GM12878 (cell line): ENCODE results near the gene RAPSN. TPM values are rescaled to one million over a fixed set of nuclear protein-coding genes. Genes with fewer than 3 reads are reported as not detected.

ENCODE experiments used
- ATAC-seq: fragments of 200-7000 bp; cut with Tn5 transposase; 3 replicates; pipeline ENCODE4 v1.9.1; 2020; ENCODE audit warnings: mild to moderate bottlenecking, moderate library complexity
- BruUV-seq: library from RNA; stranded (reverse); fragments of 400-500 nt; replicated peaks from 2 replicates; lab custom pipeline; 2021; lab: Mats Ljungman, UMichigan
- CTCF ChIA-PET: fragments of 300-600 bp; sonication (Branson Sonifier 250); formaldehyde crosslinking; extraction: SDS; loops from one replicate; lab custom pipeline; 2021; ENCODE audit warnings: inconsistent platforms; lab: Yijun Ruan, JAX
- POLR2A ChIA-PET: fragments of 350-600 bp; formaldehyde crosslinking; extraction: SDS; loops from one replicate; lab custom pipeline; 2021; ENCODE audit warnings: inconsistent platforms; lab: Charles Lee
- RAD21 ChIA-PET: fragments of 300-600 bp; sonication (Branson Sonifier 250); formaldehyde crosslinking; loops from one replicate; lab custom pipeline; 2023; ENCODE audit warnings: antibody characterized with exemption; ENCODE audit not compliant: unreplicated experiment; lab: Charles Lee
- SMC1A ChIA-PET: fragments of 300-600 bp; sonication (Branson Sonifier 250); formaldehyde crosslinking; loops from one replicate; lab custom pipeline; 2023; ENCODE audit not compliant: unreplicated experiment, uncharacterized antibody; lab: Charles Lee
- DNase-seq: peaks from one replicate; pipeline ENCODE4 v3.0.0-alpha.2; 2011; ENCODE audit warnings: low read depth, low spot score
- FAIRE-seq: peaks from 3 replicates; lab custom pipeline; 2011; peaks lifted over from hg19 to GRCh38; lab: Jason Lieb, UNC
- H2AFZ ChIP-seq: 2 replicates; pipeline ENCODE4 v1.6.0; 2011; ENCODE audit warnings: low read depth, low read length, control low read depth; ENCODE audit not compliant: control insufficient read depth
- H3K27ac ChIP-seq: 2 replicates; pipeline ENCODE4 v1.5.1; 2011; ENCODE audit warnings: control low read depth; ENCODE audit not compliant: control insufficient read depth, insufficient read depth
- H3K27me3 ChIP-seq, 2 experiments: replicated peaks in 1 of 2; 2 replicates each; pipeline versions ENCODE4 v1.6.0 to v1.6.1; 2011; ENCODE audit warnings: low read length in 1 of 2; ENCODE audit not compliant: control insufficient read depth in 2 of 2, insufficient read depth in 2 of 2
- H3K36me3 ChIP-seq, 2 experiments: 2 replicates each; pipeline ENCODE4 v1.5.1; 2011; ENCODE audit warnings: low read length in 1 of 2; ENCODE audit not compliant: control insufficient read depth in 2 of 2, insufficient read depth in 2 of 2
- H3K4me1 ChIP-seq: 2 replicates; pipeline ENCODE4 v1.6.1; 2011; ENCODE audit warnings: mild to moderate bottlenecking, low read length, moderate library complexity, mixed read lengths; ENCODE audit not compliant: control insufficient read depth, insufficient read depth
- H3K4me2 ChIP-seq: 2 replicates; pipeline ENCODE4 v1.6.0; 2011; ENCODE audit warnings: control low read depth; ENCODE audit not compliant: control insufficient read depth, insufficient read depth
- H3K4me3 ChIP-seq: fragments of 200-600 bp; sonication (generic); 2 replicates; pipeline ENCODE4 v1.5.1; 2016
- H3K79me2 ChIP-seq: 2 replicates; pipeline ENCODE4 v1.6.0; 2011; ENCODE audit warnings: low read length; ENCODE audit not compliant: control insufficient read depth, insufficient read depth
- H3K9ac ChIP-seq: 2 replicates; pipeline ENCODE4 v1.8.0; 2011; ENCODE audit warnings: low read length, control low read depth, mixed read lengths; ENCODE audit not compliant: control insufficient read depth, insufficient read depth
- H3K9me3 ChIP-seq: replicated peaks from 3 replicates; pipeline ENCODE4 v1.5.1; 2011; ENCODE audit warnings: mild to moderate bottlenecking, low read length; ENCODE audit not compliant: control insufficient read depth, insufficient read depth
- H4K20me1 ChIP-seq: 2 replicates; pipeline ENCODE4 v1.6.0; 2011; ENCODE audit not compliant: control insufficient read depth, insufficient read depth
- ASH2L ChIP-seq: fragments of 300-600, 200-600 bp; sonication (generic); IDR thresholded peaks from 2 replicates; pipeline ENCODE4 v1.6.1; 2017; ENCODE audit warnings: low read depth, mild to moderate bottlenecking, borderline replicate concordance
- BHLHE40 ChIP-seq, 2 experiments: fragments of 450-650 bp in 1 of 2; IDR thresholded peaks; 2 replicates each; pipeline ENCODE4 v1.6.1; 2011 to 2017; ENCODE audit warnings: low read depth in 2 of 2, borderline replicate concordance in 1 of 2, improper control_type of control experiment in 1 of 2, low read length in 1 of 2, mild to moderate bottlenecking in 1 of 2
- CUX1 ChIP-seq: IDR thresholded peaks from 2 replicates; pipeline ENCODE4 v1.6.1; 2012; ENCODE audit warnings: improper control_type of control experiment, low read depth, low read length; ENCODE audit not compliant: insufficient replicate concordance
- FOXM1 ChIP-seq: IDR thresholded peaks from 2 replicates; pipeline ENCODE4 v1.6.1; 2012; ENCODE audit warnings: low read depth, mild to moderate bottlenecking, inconsistent platforms, low read length, moderate library complexity
- HDAC2 ChIP-seq: fragments of 200-600 bp; sonication (generic); IDR thresholded peaks from 2 replicates; pipeline ENCODE4 v1.6.1; 2017
- MTA3 ChIP-seq: IDR thresholded peaks from 2 replicates; pipeline ENCODE4 v1.6.1; 2012; ENCODE audit warnings: low read length, inconsistent platforms, borderline replicate concordance
- MYB ChIP-seq: fragments of 150-350 bp; IDR thresholded peaks from 2 replicates; pipeline ENCODE4 v1.6.1; 2014; ENCODE audit warnings: mild to moderate bottlenecking, low read depth, low read length, borderline replicate concordance
- PML ChIP-seq: IDR thresholded peaks from 2 replicates; pipeline ENCODE4 v1.6.1; 2012; ENCODE audit warnings: low read length, inconsistent platforms
- POLR2A ChIP-seq: IDR thresholded peaks from 2 replicates; pipeline ENCODE4 v1.6.1; 2011; ENCODE audit warnings: low read depth, mild to moderate bottlenecking, low read length
- RBBP5 ChIP-seq: fragments of 200-600 bp; sonication (generic); conservative IDR thresholded peaks from 2 replicates; pipeline ENCODE4 v1.6.1; 2016
- STAT3 ChIP-seq: IDR thresholded peaks from 2 replicates; pipeline ENCODE4 v1.6.1; 2011; ENCODE audit warnings: low read depth, low read length, improper control_type of control experiment
- YY1 ChIP-seq: IDR thresholded peaks from 2 replicates; pipeline ENCODE4 v1.6.1; 2011; ENCODE audit warnings: low read depth, mild to moderate bottlenecking, low read length
- ZNF207 ChIP-seq: fragments of 450-650 bp; IDR thresholded peaks from 2 replicates; pipeline ENCODE4 v1.6.1; 2014; ENCODE audit warnings: antibody characterized with exemption, mild to moderate bottlenecking, borderline replicate concordance
- in situ Hi-C: fragments of 300-500 bp; cut with MboI; formaldehyde crosslinking; loops from 9 replicates; pipeline ENCODE4 v1.14.3; 2018; ENCODE audit warnings: mixed read lengths
- intact Hi-C: fragments of 100-400 bp; cut with micrococcal nuclease; formaldehyde crosslinking; loops from one replicate; pipeline ENCODE4 v1.14.2; 2022; ENCODE audit not compliant: unreplicated experiment
- polyA plus RNA-seq, 11 experiments: library from polyadenylated mRNA; depleted of rRNA in 4 of 11; unstranded in 6 of 11; stranded (reverse) in 5 of 11; fragments of >200 nt; fragmentation: Nextera tagmentation in 4 of 11; fragmentation: Illumina TruSeq in 1 of 11; extraction: Ambion mirVana in 4 of 11; extraction: Trizol in 1 of 11; gene quantifications; 1 replicate in 1 of 11; 2 replicates in 10 of 11; pipeline versions ENCODE4 v1.2.1 to v1.2.3, GENCODE V29; 2011 to 2016; ENCODE audit warnings: inconsistent platforms in 2 of 11, missing spikeins in 2 of 11, low read depth in 1 of 11
- total RNA-seq, 4 experiments: library from RNA; depleted of rRNA in 3 of 4; stranded (reverse); fragments of >200 nt in 3 of 4; fragmentation: Illumina TruSeq in 1 of 4; extraction: Trizol in 1 of 4; gene quantifications; 2 replicates each; pipeline versions ENCODE4 v1.2.1 to v1.2.3, GENCODE V29; 2013 to 2021

The RAPSN gene
- total and polyA plus RNA-seq, 10 of the 15 experiments (the other 5 are each of a cell fraction or from before 2014, with no cell fraction given): 0.08 to 0.23 (median 0.14) TPM; not detected in 6

GRCh38 chr11:47496808-47497207 lies 47.9 kb upstream of the RAPSN start:
- DNase-seq: no peak
- no peak overlapping the region for H2AFZ ChIP-seq
- intact Hi-C loops: no loop called here
- H3K4me2 ChIP-seq: no peak overlapping the region
- no TSS peak for BruUV-seq
- peaks cover 78% of the 10 kb centered on the region for H3K79me2 ChIP-seq
- no peaks in the 10 kb centered on the region for H4K20me1 ChIP-seq
- in situ Hi-C loops: no loop called here
- peaks cover 31% of the 10 kb centered on the region for H3K4me1 ChIP-seq
- RAD21 ChIA-PET: no interaction called here
- H3K9ac ChIP-seq: no peak overlapping the region
- SMC1A ChIA-PET: interaction anchor here (4.5 kb wide), 1 partner anchor 12 kb away, joined by 21 read pairs; no protein-coding TSS in a partner anchor
- H3K27ac ChIP-seq: no peak overlapping the region
- ATAC-seq: no peak
- CTCF ChIA-PET: no interaction called here
- H3K4me3 ChIP-seq: no peak overlapping the region
- no peak for TF ChIP-seq HDAC2
- no peak for TF ChIP-seq YY1
- TF ChIP-seq MYB: no peak
- no peak for TF ChIP-seq POLR2A
- no peak for TF ChIP-seq ZNF207
- TF ChIP-seq BHLHE40 (IDR thresholded peaks at IDR 0.05; ENCODE audit: borderline replicate concordance in 1 of 2, low read depth in 2 of 2, low read length in 1 of 2): no peak
- no peak for TF ChIP-seq PML
- no peak for TF ChIP-seq MTA3
- no peak for TF ChIP-seq CUX1
- no peak for TF ChIP-seq RBBP5
- no peak for TF ChIP-seq ASH2L
- TF ChIP-seq STAT3: no peak
- no peak for TF ChIP-seq FOXM1
- H3K36me3 ChIP-seq: peaks cover 2 to 36% of the 10 kb centered on the region in 2 experiments
- no peak for FAIRE-seq
- H3K9me3 ChIP-seq: no peaks in the 10 kb centered on the region
- POLR2A ChIA-PET: interaction anchor here (0.6 to 1.6 kb wide), 3 partner anchors 18 to 159 kb away, joined by 3 to 4 read pairs (median 4); no protein-coding TSS in a partner anchor
- no peaks in the 10 kb centered on the region for H3K27me3 ChIP-seq
